Measurements from ENCODE around the gene ACAP3.

DNA sequence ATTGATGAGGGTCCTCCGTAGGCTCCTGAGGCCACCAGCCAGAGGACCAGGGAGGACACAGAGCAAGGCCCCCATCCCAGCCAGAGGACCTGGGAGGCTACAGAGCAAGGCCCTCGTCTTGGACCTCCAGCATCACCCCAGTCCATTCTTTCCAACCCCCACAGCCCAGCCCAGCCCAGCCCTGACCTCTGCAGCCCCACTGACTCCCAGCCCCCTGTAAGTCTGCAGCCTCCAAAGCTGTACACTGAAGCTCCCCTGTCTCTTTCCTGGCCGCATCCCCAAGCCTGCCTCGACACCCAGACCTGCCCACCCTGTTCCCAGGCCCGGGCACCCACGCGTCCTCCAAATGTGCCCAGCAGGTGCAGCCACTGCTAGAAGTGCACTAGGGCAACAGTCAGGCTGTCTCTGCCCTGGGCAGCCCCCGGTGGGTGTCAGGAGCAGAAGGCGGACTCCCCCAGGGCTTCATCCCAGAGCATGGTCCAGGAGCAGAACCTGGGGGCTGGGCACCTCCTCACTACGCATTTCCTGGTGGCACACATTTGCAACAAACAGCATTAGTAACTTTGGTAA lies 39.4 kb upstream of the ACAP3 start:
- TF ChIP-seq, protein P1, sequence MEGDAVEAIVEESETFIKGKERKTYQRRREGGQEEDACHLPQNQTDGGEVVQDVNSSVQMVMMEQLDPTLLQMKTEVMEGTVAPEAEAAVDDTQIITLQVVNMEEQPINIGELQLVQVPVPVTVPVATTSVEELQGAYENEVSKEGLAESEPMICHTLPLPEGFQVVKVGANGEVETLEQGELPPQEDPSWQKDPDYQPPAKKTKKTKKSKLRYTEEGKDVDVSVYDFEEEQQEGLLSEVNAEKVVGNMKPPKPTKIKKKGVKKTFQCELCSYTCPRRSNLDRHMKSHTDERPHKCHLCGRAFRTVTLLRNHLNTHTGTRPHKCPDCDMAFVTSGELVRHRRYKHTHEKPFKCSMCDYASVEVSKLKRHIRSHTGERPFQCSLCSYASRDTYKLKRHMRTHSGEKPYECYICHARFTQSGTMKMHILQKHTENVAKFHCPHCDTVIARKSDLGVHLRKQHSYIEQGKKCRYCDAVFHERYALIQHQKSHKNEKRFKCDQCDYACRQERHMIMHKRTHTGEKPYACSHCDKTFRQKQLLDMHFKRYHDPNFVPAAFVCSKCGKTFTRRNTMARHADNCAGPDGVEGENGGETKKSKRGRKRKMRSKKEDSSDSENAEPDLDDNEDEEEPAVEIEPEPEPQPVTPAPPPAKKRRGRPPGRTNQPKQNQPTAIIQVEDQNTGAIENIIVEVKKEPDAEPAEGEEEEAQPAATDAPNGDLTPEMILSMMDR (IDR thresholded peaks at IDR 0.05) = no peak
- no peak for TF ChIP-seq POLR2A (IDR thresholded peaks at IDR 0.05)

All from lower leg skin (tissue), 3 donors.